Measurements from ENCODE around the gene STAP1.

DNA sequence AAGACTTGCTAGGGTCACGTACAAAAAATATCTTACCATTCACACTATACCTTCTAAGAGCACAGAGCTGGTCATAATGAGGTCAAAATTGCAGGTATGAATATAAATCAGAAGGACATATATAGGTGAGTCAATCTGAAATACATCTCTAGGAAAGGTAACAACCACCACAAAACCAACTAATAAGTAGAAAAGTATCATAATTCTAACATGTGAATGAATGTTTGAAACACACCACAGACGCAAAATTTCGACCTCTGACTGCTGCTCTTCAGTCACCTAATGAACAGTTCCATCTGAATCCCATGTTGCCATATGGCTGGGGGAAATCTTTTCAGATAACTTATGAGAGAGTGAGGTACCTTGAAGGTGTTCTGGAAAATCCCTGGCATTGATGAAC lies 22.1 kb downstream of the STAP1 start:
- TF ChIP-seq EP300 (IDR thresholded peaks at IDR 0.05; ENCODE audit: borderline replicate concordance in 1 of 2, control insufficient read depth in 1 of 2, low read depth in 2 of 2, low read length in 2 of 2) (no peak), MYC (IDR thresholded peaks at IDR 0.05; ENCODE audit: insufficient read depth, insufficient read length, insufficient replicate concordance, low read length, severe bottlenecking) (no peak)
- TF ChIP-seq, protein P1, sequence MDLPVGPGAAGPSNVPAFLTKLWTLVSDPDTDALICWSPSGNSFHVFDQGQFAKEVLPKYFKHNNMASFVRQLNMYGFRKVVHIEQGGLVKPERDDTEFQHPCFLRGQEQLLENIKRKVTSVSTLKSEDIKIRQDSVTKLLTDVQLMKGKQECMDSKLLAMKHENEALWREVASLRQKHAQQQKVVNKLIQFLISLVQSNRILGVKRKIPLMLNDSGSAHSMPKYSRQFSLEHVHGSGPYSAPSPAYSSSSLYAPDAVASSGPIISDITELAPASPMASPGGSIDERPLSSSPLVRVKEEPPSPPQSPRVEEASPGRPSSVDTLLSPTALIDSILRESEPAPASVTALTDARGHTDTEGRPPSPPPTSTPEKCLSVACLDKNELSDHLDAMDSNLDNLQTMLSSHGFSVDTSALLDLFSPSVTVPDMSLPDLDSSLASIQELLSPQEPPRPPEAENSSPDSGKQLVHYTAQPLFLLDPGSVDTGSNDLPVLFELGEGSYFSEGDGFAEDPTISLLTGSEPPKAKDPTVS (IDR thresholded peaks at IDR 0.05; ENCODE audit: low read depth, low read length), result no peak

Data from GM12878 (cell line).